Measurements from ENCODE around the gene GPC3.

- no peak for TF ChIP-seq SUZ12 (IDR thresholded peaks at IDR 0.05; ENCODE audit: extremely low read depth, insufficient read depth, insufficient read length)
- no peak for TF ChIP-seq YY1 (IDR thresholded peaks at IDR 0.05; ENCODE audit: insufficient read depth, insufficient read length)
Measured at GRCh38 chrX:133796282-133796681, 189.1 kb downstream of the GPC3 start.
